Measurements from ENCODE around the gene GPI.

- TF ChIP-seq CTCF (IDR thresholded peaks at IDR 0.05; ENCODE audit: control extremely low read depth in 1 of 3, insufficient read depth in 1 of 3, low read depth in 1 of 3, low read length in 3 of 3), result no peak
- no peak for TF ChIP-seq CEBPB (IDR thresholded peaks at IDR 0.05; ENCODE audit: low read depth, low read length)
- TF ChIP-seq EZH2 (IDR thresholded peaks at IDR 0.05; ENCODE audit: low read depth, low read length, severe bottlenecking), result no peak
- TF ChIP-seq POLR2AphosphoS5 (IDR thresholded peaks at IDR 0.05; ENCODE audit: low read depth, low read length), result no peak
- TF ChIP-seq RFX5 (IDR thresholded peaks at IDR 0.05; ENCODE audit: borderline replicate concordance, low read depth, low read length), result no peak
- TF ChIP-seq ZNF274 (IDR thresholded peaks at IDR 0.05; ENCODE audit: borderline replicate concordance, extremely low read depth, low read length), result no peak
- TF ChIP-seq POLR2A (IDR thresholded peaks at IDR 0.05; ENCODE audit: control extremely low read depth in 1 of 2, low read depth in 2 of 2, low read length in 2 of 2), result no peak
- no peak for TF ChIP-seq SIN3A (conservative IDR thresholded peaks at IDR 0.05 in 1 of 2, IDR thresholded peaks at IDR 0.05 in 1 of 2; ENCODE audit: low read depth in 1 of 2, low read length in 2 of 2)
- no peak for TF ChIP-seq HDAC2 (IDR thresholded peaks at IDR 0.05; ENCODE audit: borderline replicate concordance in 1 of 2, low read depth in 2 of 2, low read length in 2 of 2)
- no peak for TF ChIP-seq EP300 (IDR thresholded peaks at IDR 0.05; ENCODE audit: borderline replicate concordance in 1 of 2, low read depth in 2 of 2, low read length in 2 of 2)
- no peak for TF ChIP-seq JUN (IDR thresholded peaks at IDR 0.05; ENCODE audit: low read depth, low read length)
- TF ChIP-seq YY1 (IDR thresholded peaks at IDR 0.05; ENCODE audit: low read depth, low read length), result no peak
- TF ChIP-seq BCL11A (IDR thresholded peaks at IDR 0.05; ENCODE audit: low read depth in 2 of 2, low read length in 2 of 2), result no peak
Measured at GRCh38 chr19:34363930-34364329, 1.1 kb upstream of the GPI start.
